Smooth muscle cell (in vitro differentiated cells): ENCODE measurements around the gene KPTN. TPM values are rescaled to one million over a fixed set of nuclear protein-coding genes. Genes with fewer than 3 reads are reported as not detected.
A peak's percentile ranks its signal among the peaks of the same experiment; 100 is the strongest.

Experiments
- DNase-seq: peaks from one replicate; lab custom pipeline; 2025; ENCODE audit not compliant: unreplicated experiment; lab: John Stamatoyannopoulos, UW
- H2AFZ ChIP-seq: fragments of 200-600 bp; sonication (generic); 2 replicates; pipeline ENCODE4 v1.6.0; 2016; ENCODE audit warnings: antibody characterized with exemption, low read depth, mild to moderate bottlenecking
- H3F3A ChIP-seq: fragments of 200-600 bp; sonication (generic); 2 replicates; pipeline ENCODE4 v1.6.0; 2017; ENCODE audit warnings: antibody characterized with exemption, low read depth
- H3K27ac ChIP-seq: fragments of 200-600 bp; sonication (generic); 2 replicates; pipeline ENCODE4 v1.5.1; 2016; ENCODE audit warnings: low read depth, mild to moderate bottlenecking
- H3K27me3 ChIP-seq: fragments of 200-600 bp; sonication (generic); 2 replicates; pipeline ENCODE4 v1.6.1; 2016; ENCODE audit warnings: low read depth, mild to moderate bottlenecking
- H3K36me3 ChIP-seq: fragments of 200-600 bp; sonication (generic); 2 replicates; pipeline ENCODE4 v1.5.1; 2016; ENCODE audit warnings: low read depth
- H3K4me1 ChIP-seq: fragments of 200-600 bp; sonication (generic); 2 replicates; pipeline ENCODE4 v1.5.1; 2016; ENCODE audit warnings: low read depth
- H3K4me2 ChIP-seq: fragments of 200-600 bp; sonication (generic); 2 replicates; pipeline ENCODE4 v1.6.0; 2016; ENCODE audit warnings: mild to moderate bottlenecking
- H3K4me3 ChIP-seq: fragments of 200-600 bp; sonication (generic); 2 replicates; pipeline ENCODE4 v1.5.1; 2016; ENCODE audit warnings: mild to moderate bottlenecking
- H3K79me2 ChIP-seq: fragments of 200-600 bp; sonication (generic); 2 replicates; pipeline ENCODE4 v1.6.0; 2016; ENCODE audit warnings: low read depth, mild to moderate bottlenecking
- H3K9ac ChIP-seq: fragments of 200-600 bp; sonication (generic); 2 replicates; pipeline ENCODE4 v1.6.0; 2016; ENCODE audit warnings: low read depth
- H3K9me3 ChIP-seq: fragments of 200-600 bp; sonication (generic); replicated peaks from 2 replicates; pipeline ENCODE4 v1.5.1; 2016; ENCODE audit warnings: low read depth
- H4K20me1 ChIP-seq: fragments of 200-600 bp; sonication (generic); 2 replicates; pipeline ENCODE4 v1.6.0; 2016; ENCODE audit warnings: low read depth
- WGBS: methylation state at CpG from one replicate; pipeline ENCODE4 v1.1.7; 2016; ENCODE audit warnings: low lambda C conversion rate; 5-methylcytosine and 5-hydroxymethylcytosine counted together
- polyA plus RNA-seq: library from polyadenylated mRNA; unstranded; fragments of >200 nt; fragmentation: Nextera tagmentation; extraction: Ambion mirVana; gene quantifications from 2 replicates; pipeline ENCODE4 v1.2.1, GENCODE V29; 2016
- total RNA-seq: library from RNA; depleted of rRNA; stranded (reverse); fragments of >200 nt; gene quantifications from 2 replicates; pipeline ENCODE4 v1.2.3, GENCODE V29; 2014
- TF ChIP-seq, protein P1 (sequence below): fragments of 200-600 bp; sonication (generic); IDR thresholded peaks from 2 replicates; pipeline ENCODE4 v1.5.1; 2017; ENCODE audit warnings: borderline replicate concordance, mild to moderate bottlenecking, antibody characterized with exemption; ENCODE audit not compliant: insufficient read depth, poor library complexity, severe bottlenecking

The KPTN gene
- total RNA-seq (3.4 and 12.2 TPM in 2 replicates), polyA plus RNA-seq (10.6 and 15.5 TPM in 2 replicates)

GRCh38 chr19:47483800-47484690 lies at the start of gene KPTN:
TSS of gene KPTN (minus strand) at chr19:47484219. CDS start at chr19:47484160, 59 bp downstream.
- Histone ChIP-seq H3K4me1 (no peaks in the 10 kb centered on the region), H2AFZ (peak within 1 kb of the TSS; percentile 95), H3K9me3 (no peaks in the 10 kb centered on the region), H3K36me3 (no peaks in the 10 kb centered on the region), H3F3A (peaks cover 4% of the 10 kb centered on the region), H3K4me3 (peak within 1 kb of the TSS; percentile 79), H4K20me1 (no peaks in the 10 kb centered on the region), H3K27me3 (no peaks in the 10 kb centered on the region), H3K4me2 (peak within 1 kb of the TSS; percentile 95), H3K9ac (peak within 1 kb of the TSS; percentile 93), H3K79me2 (no peaks in the 10 kb centered on the region), H3K27ac (peak within 1 kb of the TSS; percentile 79)
- WGBS = 4% methylated on average over 57 of the region's 57 CpGs
- TF ChIP-seq, protein P1, sequence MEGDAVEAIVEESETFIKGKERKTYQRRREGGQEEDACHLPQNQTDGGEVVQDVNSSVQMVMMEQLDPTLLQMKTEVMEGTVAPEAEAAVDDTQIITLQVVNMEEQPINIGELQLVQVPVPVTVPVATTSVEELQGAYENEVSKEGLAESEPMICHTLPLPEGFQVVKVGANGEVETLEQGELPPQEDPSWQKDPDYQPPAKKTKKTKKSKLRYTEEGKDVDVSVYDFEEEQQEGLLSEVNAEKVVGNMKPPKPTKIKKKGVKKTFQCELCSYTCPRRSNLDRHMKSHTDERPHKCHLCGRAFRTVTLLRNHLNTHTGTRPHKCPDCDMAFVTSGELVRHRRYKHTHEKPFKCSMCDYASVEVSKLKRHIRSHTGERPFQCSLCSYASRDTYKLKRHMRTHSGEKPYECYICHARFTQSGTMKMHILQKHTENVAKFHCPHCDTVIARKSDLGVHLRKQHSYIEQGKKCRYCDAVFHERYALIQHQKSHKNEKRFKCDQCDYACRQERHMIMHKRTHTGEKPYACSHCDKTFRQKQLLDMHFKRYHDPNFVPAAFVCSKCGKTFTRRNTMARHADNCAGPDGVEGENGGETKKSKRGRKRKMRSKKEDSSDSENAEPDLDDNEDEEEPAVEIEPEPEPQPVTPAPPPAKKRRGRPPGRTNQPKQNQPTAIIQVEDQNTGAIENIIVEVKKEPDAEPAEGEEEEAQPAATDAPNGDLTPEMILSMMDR = peak; percentile 99
- peak; percentile 89 for DNase-seq

DNA sequence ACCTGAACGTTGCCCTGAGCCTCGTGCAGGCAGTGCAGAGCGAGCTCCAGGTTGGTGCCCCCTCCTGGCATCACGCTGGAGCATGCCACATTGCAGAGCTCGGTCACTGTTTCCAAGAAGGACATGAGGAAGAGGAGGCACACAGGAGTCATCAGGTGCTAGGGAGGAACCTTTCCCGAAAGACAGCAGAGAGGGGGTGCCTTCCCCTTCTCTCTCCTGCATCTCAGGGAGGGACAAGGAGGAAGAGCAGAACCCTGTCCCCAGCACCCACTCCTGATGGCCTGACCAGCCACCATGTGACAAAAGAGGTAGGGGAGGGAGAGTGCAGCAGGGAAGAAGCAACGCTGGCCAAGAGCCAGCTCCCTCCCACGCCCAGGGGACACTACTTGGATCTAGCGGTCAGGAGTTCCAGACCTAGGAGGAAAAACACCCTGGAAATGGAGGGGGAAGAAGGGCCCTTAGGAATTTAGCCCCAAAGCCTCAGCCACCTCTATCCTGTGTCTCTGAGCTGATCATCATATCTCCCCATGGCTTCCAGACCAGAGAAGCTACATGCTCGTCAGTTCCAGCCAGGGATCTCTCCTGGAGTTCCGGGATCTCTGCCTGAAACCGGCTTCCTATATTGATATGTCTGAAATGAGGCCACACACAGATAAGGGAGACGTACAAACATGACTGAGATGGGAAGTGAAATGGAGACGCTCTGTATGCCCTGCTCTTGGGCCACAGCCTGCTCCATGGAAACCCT lies 47.8 kb upstream of the KPTN start:
- TF ChIP-seq, protein P1 = no peak
- Histone ChIP-seq H3K27ac (no peak overlapping the region), H3K4me3 (no peak overlapping the region), H3K9ac (no peak overlapping the region), H4K20me1 (no peaks in the 10 kb centered on the region), H3F3A (no peaks in the 10 kb centered on the region), H3K36me3 (no peaks in the 10 kb centered on the region), H3K4me2 (no peak overlapping the region), H3K9me3 (no peaks in the 10 kb centered on the region), H3K79me2 (no peaks in the 10 kb centered on the region), H3K27me3 (no peaks in the 10 kb centered on the region), H2AFZ (no peak overlapping the region), H3K4me1 (no peaks in the 10 kb centered on the region)
- WGBS = 62% methylated on average over 14 of the region's 14 CpGs
- DNase-seq = no peak

DNA sequence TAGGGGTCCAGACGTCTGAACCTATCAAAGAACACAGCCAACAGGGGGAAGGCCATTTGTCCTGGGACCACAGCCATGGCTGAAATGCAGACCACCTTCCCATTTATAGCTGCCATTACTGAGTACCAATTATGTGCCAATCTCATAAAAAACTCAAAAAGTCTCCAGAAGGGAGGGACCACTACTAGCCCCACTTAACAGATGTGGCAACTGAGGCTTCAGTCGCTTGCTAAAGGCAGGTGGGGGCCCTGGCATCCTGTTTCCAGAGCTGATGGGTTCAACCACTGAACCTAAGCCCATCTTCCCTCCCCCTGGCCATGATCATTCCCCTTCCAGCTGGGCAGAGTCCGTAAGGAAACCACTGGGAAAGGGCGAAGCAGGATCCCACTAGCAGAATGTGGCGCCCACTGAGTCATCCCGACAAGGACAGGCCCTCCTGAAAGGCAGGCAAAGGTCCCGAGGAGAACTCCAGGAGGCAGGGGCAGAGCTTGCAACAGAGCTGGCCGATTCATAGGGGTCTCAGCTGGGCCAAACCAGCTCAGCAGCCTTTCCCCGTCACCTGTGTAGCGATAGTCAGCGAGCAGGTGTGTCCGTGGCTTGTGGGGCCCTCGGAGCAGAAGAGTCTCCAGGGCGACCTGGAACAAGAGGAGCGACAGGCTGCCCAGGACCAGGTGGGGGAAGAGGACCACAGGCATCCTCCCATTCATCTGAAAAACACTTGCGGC lies 45.2 kb upstream of the KPTN start:
- no peaks in the 10 kb centered on the region for H4K20me1 ChIP-seq
- H3F3A ChIP-seq = no peaks in the 10 kb centered on the region
- TF ChIP-seq, protein P1 = no peak
- WGBS = 86% methylated on average over 16 of the region's 16 CpGs
- no peak overlapping the region for H3K4me3 ChIP-seq
- H3K27me3 ChIP-seq = no peaks in the 10 kb centered on the region
- H3K27ac ChIP-seq = no peak overlapping the region
- no peaks in the 10 kb centered on the region for H3K4me1 ChIP-seq
- H3K9me3 ChIP-seq = no peaks in the 10 kb centered on the region
- H2AFZ ChIP-seq = no peak overlapping the region
- H3K36me3 ChIP-seq = no peaks in the 10 kb centered on the region
- no peak for DNase-seq
- H3K79me2 ChIP-seq = no peaks in the 10 kb centered on the region
- H3K9ac ChIP-seq = no peak overlapping the region
- no peak overlapping the region for H3K4me2 ChIP-seq
